HL-60/S4 treated with phorbol 12-myristate 13-acetate at 8.2 ng/mL for 4 days and 3 days (cell line): ENCODE results near the gene CCDC57.
"Not testable (repeated sequence)": the region's sequence is repeated elsewhere in the genome, so short reads cannot be mapped to it uniquely, and the experiment has no call there.

Source experiments
- in situ Hi-C: fragments of 300-500 bp; cut with MboI; formaldehyde crosslinking; loops from 2 replicates; pipeline ENCODE4 v1.15.0; 2022; ENCODE audit warnings: low sequenced_read_pairs

CCDC57 gene

DNA sequence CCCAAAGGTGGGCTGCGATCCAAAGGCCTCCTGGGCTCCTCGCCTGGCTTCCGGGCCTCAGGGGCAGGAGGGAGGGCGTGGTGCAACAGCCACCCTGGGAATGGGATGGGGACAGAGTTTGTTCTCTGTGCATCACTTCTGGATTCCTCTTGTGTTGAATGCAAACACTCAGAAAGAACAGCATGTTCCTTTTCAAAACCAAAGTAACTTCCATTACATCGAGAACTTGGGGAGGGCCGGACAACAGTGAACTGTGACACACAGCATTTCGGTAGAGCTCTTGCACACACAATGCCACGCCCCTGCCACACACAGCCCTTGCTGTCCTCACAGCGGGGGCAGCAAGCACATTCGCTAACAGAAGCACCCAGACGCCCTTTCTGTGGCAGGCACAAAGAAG is 78.5 kb downstream of the CCDC57 start:
- in situ Hi-C loops = no loop called here

GRCh38 chr17:82133166-82133953 is 79.3 kb downstream of the CCDC57 start:
- in situ Hi-C loops = not testable (repeated sequence)

GRCh38 chr17:82129095-82129494 is 83.5 kb downstream of the CCDC57 start:
- in situ Hi-C loops = no loop called here

GRCh38 chr17:82128287-82128686 is 84.4 kb downstream of the CCDC57 start:
- in situ Hi-C loops = no loop called here

DNA sequence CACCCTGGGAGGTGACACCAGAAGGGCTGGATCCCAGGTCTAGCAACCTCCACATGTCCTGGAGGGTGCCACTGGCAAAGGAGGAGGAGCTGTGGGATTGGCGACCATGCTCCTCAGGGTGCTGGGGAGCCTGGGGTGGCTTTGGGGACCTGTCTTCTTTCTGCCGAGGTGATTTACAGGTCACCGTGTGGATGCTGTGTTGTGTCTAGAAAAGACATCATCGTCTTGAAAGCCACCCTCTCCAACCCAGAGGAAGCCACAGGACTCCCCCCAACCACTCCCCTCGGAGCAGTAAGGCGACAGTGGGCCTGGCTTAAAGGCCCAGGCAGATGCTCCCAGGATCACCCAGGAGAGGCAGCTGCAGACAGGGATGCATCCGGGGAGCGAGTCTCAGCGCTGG is 84.9 kb downstream of the CCDC57 start:
- in situ Hi-C loops = no loop called here

DNA sequence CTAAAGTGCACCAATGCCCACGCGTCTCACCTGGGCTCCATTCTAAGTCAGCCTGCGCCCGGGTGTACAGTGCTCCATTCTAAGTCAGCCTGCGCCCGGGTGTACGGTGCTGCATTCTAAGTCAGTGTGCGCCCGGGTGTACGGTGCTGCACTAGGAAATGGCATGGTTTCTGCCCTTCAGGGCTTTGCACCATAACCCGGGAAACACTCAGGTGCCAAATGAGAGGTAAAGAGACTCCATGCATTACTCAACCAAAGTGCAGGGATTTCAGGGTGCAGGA is 85.4 kb downstream of the CCDC57 start:
- in situ Hi-C loops = no loop called here

GRCh38 chr17:82126556-82127314 is 85.9 kb downstream of the CCDC57 start:
- in situ Hi-C loops = no loop called here

DNA sequence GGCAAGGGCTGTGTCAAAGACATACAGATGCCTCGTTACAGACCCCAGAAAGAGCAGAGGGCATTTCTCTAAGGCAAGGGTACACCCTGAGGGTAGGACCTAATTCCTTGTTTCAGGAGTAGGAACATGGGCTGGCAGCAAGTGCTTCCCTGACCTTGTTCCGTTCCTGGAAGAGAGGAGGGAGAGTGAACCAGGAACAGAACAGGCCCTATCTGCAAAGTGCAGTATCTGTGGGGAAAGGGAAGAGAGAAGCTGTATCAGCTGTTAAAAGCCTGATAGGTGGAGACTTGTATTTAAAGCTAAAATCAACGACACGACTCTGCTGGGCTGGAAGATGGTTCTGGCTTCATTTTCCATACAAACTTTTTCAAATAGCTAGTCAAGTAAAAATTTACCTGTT is 88.5 kb downstream of the CCDC57 start:
- in situ Hi-C loops = no loop called here

DNA sequence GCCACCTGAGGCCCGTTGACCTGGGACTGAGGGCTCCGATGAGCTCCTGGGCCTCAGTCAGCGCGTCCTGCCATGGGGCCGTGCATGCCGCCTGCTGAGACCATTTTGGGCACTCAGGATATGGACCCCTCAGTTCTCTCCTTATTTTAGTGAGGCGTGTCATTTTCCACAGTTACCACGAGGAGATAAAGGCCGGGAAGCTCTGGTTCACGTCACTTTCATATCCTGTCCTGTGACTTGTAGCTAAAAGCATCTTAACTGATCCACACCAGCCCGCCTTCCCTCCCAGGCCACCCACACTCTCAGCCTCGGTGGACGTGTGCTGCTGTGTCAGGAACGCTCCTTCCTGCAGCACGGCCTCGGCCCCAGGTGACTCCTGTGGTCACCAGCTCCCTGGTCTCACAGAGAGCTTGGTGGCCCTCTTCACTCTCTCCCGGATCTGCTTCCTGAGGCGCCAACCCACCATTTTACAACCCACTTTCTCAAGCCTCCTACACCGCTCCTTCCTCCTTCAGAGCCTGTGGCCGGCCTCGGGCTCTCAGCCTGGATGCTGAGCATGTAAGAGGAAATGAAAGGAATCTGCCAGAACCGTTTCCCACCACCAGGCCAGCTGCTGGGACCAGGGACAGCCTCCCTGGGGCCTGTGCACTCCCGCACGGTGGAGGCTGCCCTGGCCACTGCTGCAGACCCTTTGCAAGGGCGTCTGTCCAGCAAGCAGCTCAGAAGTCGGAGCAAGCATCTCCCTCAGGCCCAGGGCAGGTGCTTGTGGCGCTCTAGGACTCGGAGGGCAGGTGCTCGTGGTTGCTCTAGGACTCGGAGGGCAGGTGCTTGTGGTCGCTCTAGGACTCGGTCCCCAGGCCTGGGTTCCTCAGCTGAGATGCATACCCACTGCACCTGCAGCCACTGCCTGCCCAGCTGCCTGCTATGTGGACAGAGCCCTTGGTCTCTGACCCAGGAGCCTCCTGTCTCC is 90.7 kb downstream of the CCDC57 start:
- in situ Hi-C loops = no loop called here

- in situ Hi-C loops = no loop called here
These were observed 91.4 kb downstream of the CCDC57 start for GRCh38 chr17:82121246-82121645.

GRCh38 chr17:82120148-82120547 is 92.5 kb downstream of the CCDC57 start:
- in situ Hi-C loops = no loop called here

DNA sequence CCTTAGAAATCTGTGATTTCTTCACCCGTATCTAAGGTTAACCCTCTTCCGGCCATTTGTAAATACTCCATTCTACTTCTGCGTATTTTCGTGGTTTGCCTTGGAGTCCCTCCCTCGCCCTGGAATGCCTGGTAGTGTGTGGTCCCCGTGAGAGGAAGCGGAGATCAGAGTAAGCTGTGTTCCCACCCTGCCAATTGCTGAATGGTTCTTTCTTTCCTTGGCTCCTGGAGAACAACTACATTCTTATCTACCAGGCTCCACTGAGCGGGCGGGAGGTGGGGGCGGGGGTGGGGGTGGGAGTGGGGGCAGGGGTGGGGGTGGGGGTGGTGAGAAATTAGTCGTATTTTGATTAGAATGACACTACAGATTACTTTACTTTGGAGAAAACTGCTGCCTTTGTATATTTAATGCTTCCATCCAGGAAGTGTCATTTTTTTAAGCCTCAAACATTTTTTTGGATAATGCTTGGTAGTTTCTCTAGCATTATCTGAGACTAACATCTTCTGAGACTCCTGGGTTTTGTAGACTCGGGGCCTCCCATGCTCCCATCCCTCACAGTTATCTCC is 93.7 kb downstream of the CCDC57 start:
- in situ Hi-C loops = no loop called here

GRCh38 chr17:82118168-82118814 is 94.4 kb downstream of the CCDC57 start:
- in situ Hi-C loops = no loop called here

GRCh38 chr17:82117139-82118090 is 95.2 kb downstream of the CCDC57 start:
- in situ Hi-C loops = no loop called here

- in situ Hi-C loops = no loop called here
These were observed 96.4 kb downstream of the CCDC57 start for GRCh38 chr17:82116246-82116645.

DNA sequence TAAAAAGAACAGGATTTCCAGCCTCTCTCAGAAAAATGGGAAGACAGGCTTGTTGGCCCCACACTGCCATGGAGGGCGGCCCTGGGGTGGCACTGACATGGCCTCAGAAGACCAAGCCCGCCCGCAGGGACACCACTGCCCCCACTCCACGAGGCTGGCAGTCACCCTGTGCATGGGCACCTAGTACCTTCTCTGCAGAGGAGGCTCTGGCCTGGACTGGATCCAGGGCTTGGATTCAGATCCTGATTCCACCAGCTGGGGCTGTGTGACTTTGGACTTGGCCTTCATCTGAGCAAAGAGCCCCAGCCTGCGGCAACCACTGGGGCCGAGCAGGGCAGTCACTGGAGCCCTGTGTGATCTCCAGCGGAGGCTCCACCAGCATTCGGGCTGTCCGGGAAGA is 97.8 kb downstream of the CCDC57 start:
- in situ Hi-C loops = no loop called here

DNA sequence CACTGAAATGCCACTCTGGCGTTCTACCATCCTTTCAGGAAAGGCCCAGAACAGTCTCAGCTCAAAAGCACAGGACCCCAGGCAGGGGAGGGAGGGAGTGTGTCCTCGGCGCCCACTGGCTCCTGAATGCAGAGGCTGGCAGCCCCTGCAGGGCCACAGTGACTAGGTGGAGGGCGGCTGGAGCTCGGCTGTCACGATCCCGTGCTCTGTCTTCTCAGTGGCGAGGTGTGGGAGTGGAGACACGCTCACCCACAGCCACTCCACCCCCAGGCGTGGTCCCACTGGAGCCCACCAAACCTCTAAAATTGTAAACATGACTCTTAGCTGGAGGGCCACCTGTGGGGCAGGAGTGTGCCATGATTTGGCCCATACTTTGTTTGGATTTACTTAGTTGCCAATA is 98.2 kb downstream of the CCDC57 start:
- in situ Hi-C loops = no loop called here

DNA sequence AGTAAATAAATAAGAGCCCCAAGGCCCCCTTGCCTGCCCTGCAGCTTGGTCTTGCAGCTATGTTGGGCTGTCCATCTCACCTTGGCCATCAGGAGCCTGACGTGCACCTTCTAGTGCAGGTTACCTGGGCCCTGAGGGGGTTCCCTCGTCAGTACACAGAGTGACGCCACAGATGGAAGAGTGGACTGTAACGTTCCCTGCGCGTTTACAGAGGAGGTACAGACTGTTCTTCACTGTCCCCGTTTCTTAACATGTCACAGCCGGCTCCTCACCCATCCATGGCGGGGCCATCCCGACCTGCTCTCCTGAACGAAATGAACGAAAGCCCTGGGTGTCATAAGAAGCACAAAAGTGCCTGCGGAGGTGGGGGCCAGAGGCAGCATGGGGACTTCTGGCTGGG is 98.7 kb downstream of the CCDC57 start:
- in situ Hi-C loops = no loop called here

GRCh38 chr17:82113422-82113821 is 99.2 kb downstream of the CCDC57 start:
- in situ Hi-C loops = no loop called here

GRCh38 chr17:82112914-82113311 is 99.7 kb downstream of the CCDC57 start:
- in situ Hi-C loops = no loop called here
